Endothelial cell of umbilical vein (primary cell): ENCODE data around the gene IQCE. TPM values are rescaled to one million over a fixed set of nuclear protein-coding genes. Genes with fewer than 3 reads are reported as not detected.

Source experiments
- BruUV-seq: library from RNA; stranded (reverse); fragments of 400-500 nt; replicated peaks from 2 replicates; lab custom pipeline; 2021; lab: Mats Ljungman, UMichigan
- CTCF ChIA-PET: fragments of 300-600, 350-600 bp; sonication (Branson Sonifier 250); formaldehyde crosslinking; loops from one replicate; lab custom pipeline; 2021; ENCODE audit warnings: antibody characterized with exemption, inconsistent platforms; lab: Charles Lee
- POLR2A ChIA-PET: fragments of 300-600, 350-600 bp; sonication (Branson Sonifier 250); formaldehyde crosslinking; loops from one replicate; lab custom pipeline; 2021; ENCODE audit warnings: antibody characterized with exemption, inconsistent platforms; lab: Charles Lee
- DNase-seq: peaks from one replicate; pipeline ENCODE4 v3.0.0-alpha.2; 2011; ENCODE audit warnings: low read depth, low spot score
- FAIRE-seq: peaks from 2 replicates; lab custom pipeline; 2011; peaks lifted over from hg19 to GRCh38; lab: Jason Lieb, UNC
- H2AFZ ChIP-seq: 2 replicates; pipeline ENCODE4 v1.6.0; 2012; ENCODE audit warnings: low read depth, low read length, control low read depth, inconsistent platforms
- H3K27ac ChIP-seq: 2 replicates; pipeline ENCODE4 v1.5.1; 2011; ENCODE audit warnings: low read depth, mild to moderate bottlenecking, control low read depth, low read length, moderate library complexity; ENCODE audit not compliant: insufficient read depth
- H3K27me3 ChIP-seq, 2 experiments: 2 replicates each; pipeline versions ENCODE4 v1.6.0 to v1.6.1; 2011; ENCODE audit warnings: low read length in 2 of 2, mixed read lengths in 1 of 2; ENCODE audit not compliant: control insufficient read depth in 2 of 2, insufficient read depth in 2 of 2
- H3K36me3 ChIP-seq, 2 experiments: 2 replicates in 1 of 2; 3 replicates in 1 of 2; pipeline ENCODE4 v1.5.1; 2011; ENCODE audit warnings: low read length in 2 of 2, mild to moderate bottlenecking in 1 of 2, moderate library complexity in 1 of 2; ENCODE audit not compliant: control insufficient read depth in 2 of 2, insufficient read depth in 2 of 2; ENCODE audit errors: extremely low read depth in 1 of 2
- H3K4me1 ChIP-seq: 3 replicates; pipeline ENCODE4 v1.5.1; 2011; ENCODE audit warnings: mild to moderate bottlenecking, low read length; ENCODE audit not compliant: control insufficient read depth, insufficient read depth; ENCODE audit errors: extremely low read depth
- H3K4me2 ChIP-seq: 2 replicates; pipeline ENCODE4 v1.6.1; 2011; ENCODE audit warnings: low read length, control low read depth, mixed read lengths; ENCODE audit not compliant: insufficient read depth
- H3K4me3 ChIP-seq, 3 experiments: fragments of 200-600 bp in 1 of 3; sonication (generic), shearing (Covaris generic) in 1 of 3; replicated peaks in 1 of 3; 2 replicates each; pipeline ENCODE4 v1.5.1; 2011 to 2016; ENCODE audit warnings: control low read depth in 3 of 3, low read length in 3 of 3, mild to moderate bottlenecking in 2 of 3, inconsistent platforms in 1 of 3, low read depth in 1 of 3, moderate library complexity in 1 of 3; ENCODE audit not compliant: insufficient read depth in 1 of 3
- H3K79me2 ChIP-seq: 2 replicates; pipeline ENCODE4 v1.6.0; 2012; ENCODE audit warnings: low read length, inconsistent platforms; ENCODE audit not compliant: control insufficient read depth, insufficient read depth
- H3K9ac ChIP-seq: replicated peaks from 2 replicates; pipeline ENCODE3; 2011; ENCODE audit warnings: low read length, control low read depth; ENCODE audit not compliant: insufficient read depth; ENCODE audit errors: extremely low read depth
- H3K9me1 ChIP-seq: replicated peaks from 3 replicates; pipeline ENCODE4 v1.6.0; 2011; ENCODE audit warnings: mild to moderate bottlenecking, low read length; ENCODE audit not compliant: control insufficient read depth, insufficient read depth; ENCODE audit errors: extremely low read depth
- H3K9me3 ChIP-seq: replicated peaks from 2 replicates; pipeline ENCODE4 v1.5.1; 2012; ENCODE audit warnings: low read length, inconsistent platforms; ENCODE audit not compliant: control insufficient read depth, insufficient read depth
- H4K20me1 ChIP-seq: replicated peaks from 2 replicates; pipeline ENCODE3; 2011; ENCODE audit warnings: mild to moderate bottlenecking, low read length; ENCODE audit not compliant: control insufficient read depth, insufficient read depth; ENCODE audit errors: extremely low read depth
- EZH2 ChIP-seq: IDR thresholded peaks from 2 replicates; pipeline ENCODE4 v1.6.1; 2012; ENCODE audit warnings: borderline replicate concordance, low read depth, mild to moderate bottlenecking, moderate library complexity, low read length, inconsistent platforms; ENCODE audit not compliant: severe bottlenecking
- FOS ChIP-seq: IDR thresholded peaks from 2 replicates; pipeline ENCODE4 v1.6.1; 2011; ENCODE audit warnings: mild to moderate bottlenecking, low read length, moderate library complexity, borderline replicate concordance; ENCODE audit not compliant: insufficient read depth
- MYC ChIP-seq: IDR thresholded peaks from one replicate; pipeline ENCODE4 v1.6.1; 2011; ENCODE audit warnings: mild to moderate bottlenecking, low read depth, low read length
- POLR2A ChIP-seq: IDR thresholded peaks from 2 replicates; pipeline ENCODE4 v1.6.1; 2012; ENCODE audit warnings: low read depth, mild to moderate bottlenecking, control low read depth, low read length
- POLR2AphosphoS5 ChIP-seq: IDR thresholded peaks from 2 replicates; pipeline ENCODE4 v1.6.1; 2012; ENCODE audit warnings: low read depth, mild to moderate bottlenecking, control low read depth, low read length, moderate library complexity; ENCODE audit not compliant: insufficient read depth
- dilution Hi-C: fragments of 300-500 bp; cut with MboI; formaldehyde crosslinking; loops from one replicate; pipeline ENCODE4 v1.15.0; 2019; ENCODE audit warnings: low sequenced_read_pairs; ENCODE audit not compliant: extremely low pct_ligation_motif_present
- intact Hi-C: fragments of 100-400 bp; cut with micrococcal nuclease; formaldehyde crosslinking; loops from one replicate; pipeline ENCODE4 v1.10.0; 2022
- polyA plus RNA-seq, 4 experiments: library from polyadenylated mRNA; depleted of rRNA in 3 of 4; stranded (reverse) in 3 of 4; unstranded in 1 of 4; fragments of >200 nt; gene quantifications; 2 replicates each; pipeline versions ENCODE4 v1.2.1 to v1.2.3, GENCODE V29; 2011 to 2012; ENCODE audit warnings: missing spikeins in 1 of 4
- total RNA-seq: library from RNA; stranded (reverse); gene quantifications from 2 replicates; pipeline ENCODE4 v1.2.3, GENCODE V29; 2021
- TF ChIP-seq, protein P1 (sequence below), 2 donors: IDR thresholded peaks; 1 replicate in 1 of 2; 2 replicates in 1 of 2; pipeline ENCODE4 v1.5.1; 2011; ENCODE audit warnings: low read length in 2 of 2, mild to moderate bottlenecking in 2 of 2, moderate library complexity in 2 of 2, control low read depth in 1 of 2, inconsistent platforms in 1 of 2, low read depth in 1 of 2; ENCODE audit not compliant: insufficient read depth in 1 of 2; ENCODE audit errors: extremely low read depth in 1 of 2
- TF ChIP-seq, protein P2 (sequence below): IDR thresholded peaks from 2 replicates; pipeline ENCODE4 v1.6.1; 2011; ENCODE audit not compliant: insufficient read depth, insufficient read length

IQCE gene
- total and polyA plus RNA-seq, 2 donors (not counting 3 experiments of a cell fraction or from before 2014, with no cell fraction given): 4.9 to 14.5 TPM

DNA sequence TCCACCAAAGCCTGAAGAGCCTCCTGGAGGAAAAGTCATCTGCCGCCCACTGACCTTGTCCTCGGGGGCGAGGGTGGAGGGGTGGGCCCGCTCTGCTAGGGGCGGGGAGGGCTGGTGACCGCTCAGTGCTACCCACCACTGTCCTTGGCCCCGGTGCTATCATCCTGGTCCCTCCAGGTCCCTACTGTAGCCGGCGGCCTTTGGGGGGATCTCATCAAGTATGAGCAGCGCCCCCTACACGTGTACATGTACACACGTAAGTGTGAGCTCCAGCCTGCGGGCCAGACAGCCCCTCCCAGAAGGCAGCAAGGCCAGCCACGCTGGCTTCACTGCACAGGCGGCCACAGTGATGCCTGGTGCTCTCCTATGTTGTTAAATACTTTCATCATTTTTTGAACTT lies 92.6 kb downstream of the IQCE start:
- Histone ChIP-seq H3K4me3 (no peak overlapping the region), H3K9me1 (no peaks in the 10 kb centered on the region), H3K79me2 (peaks cover 3% of the 10 kb centered on the region), H3K27me3 (no peaks in the 10 kb centered on the region), H3K9me3 (no peaks in the 10 kb centered on the region), H4K20me1 (no peaks in the 10 kb centered on the region), H3K27ac (no peak overlapping the region), H3K4me2 (no peak overlapping the region), H3K9ac (no peak overlapping the region), H3K36me3 (peaks cover 18 to 43% of the 10 kb centered on the region in 2 experiments), H3K4me1 (no peaks in the 10 kb centered on the region), H2AFZ (no peak overlapping the region)
- no peak for FAIRE-seq
- TF ChIP-seq, protein P1, sequence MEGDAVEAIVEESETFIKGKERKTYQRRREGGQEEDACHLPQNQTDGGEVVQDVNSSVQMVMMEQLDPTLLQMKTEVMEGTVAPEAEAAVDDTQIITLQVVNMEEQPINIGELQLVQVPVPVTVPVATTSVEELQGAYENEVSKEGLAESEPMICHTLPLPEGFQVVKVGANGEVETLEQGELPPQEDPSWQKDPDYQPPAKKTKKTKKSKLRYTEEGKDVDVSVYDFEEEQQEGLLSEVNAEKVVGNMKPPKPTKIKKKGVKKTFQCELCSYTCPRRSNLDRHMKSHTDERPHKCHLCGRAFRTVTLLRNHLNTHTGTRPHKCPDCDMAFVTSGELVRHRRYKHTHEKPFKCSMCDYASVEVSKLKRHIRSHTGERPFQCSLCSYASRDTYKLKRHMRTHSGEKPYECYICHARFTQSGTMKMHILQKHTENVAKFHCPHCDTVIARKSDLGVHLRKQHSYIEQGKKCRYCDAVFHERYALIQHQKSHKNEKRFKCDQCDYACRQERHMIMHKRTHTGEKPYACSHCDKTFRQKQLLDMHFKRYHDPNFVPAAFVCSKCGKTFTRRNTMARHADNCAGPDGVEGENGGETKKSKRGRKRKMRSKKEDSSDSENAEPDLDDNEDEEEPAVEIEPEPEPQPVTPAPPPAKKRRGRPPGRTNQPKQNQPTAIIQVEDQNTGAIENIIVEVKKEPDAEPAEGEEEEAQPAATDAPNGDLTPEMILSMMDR (IDR thresholded peaks at IDR 0.05; ENCODE audit: extremely low read depth in 1 of 2, insufficient read depth in 1 of 2, low read depth in 1 of 2, low read length in 2 of 2): peak in 1 of 2 donors; percentile 22
- TF ChIP-seq FOS: no peak
- BruUV-seq: no TSS peak
- no peak for DNase-seq
- intact Hi-C loops (no loop called here), dilution Hi-C loops (no loop called here)
- ChIA-PET POLR2A (no interaction called here), CTCF (interaction anchor here (0.6 to 1.8 kb wide), 5 partner anchors 8 to 44 kb away, joined by 4 to 16 read pairs (median 5); no protein-coding TSS in a partner anchor)

DNA sequence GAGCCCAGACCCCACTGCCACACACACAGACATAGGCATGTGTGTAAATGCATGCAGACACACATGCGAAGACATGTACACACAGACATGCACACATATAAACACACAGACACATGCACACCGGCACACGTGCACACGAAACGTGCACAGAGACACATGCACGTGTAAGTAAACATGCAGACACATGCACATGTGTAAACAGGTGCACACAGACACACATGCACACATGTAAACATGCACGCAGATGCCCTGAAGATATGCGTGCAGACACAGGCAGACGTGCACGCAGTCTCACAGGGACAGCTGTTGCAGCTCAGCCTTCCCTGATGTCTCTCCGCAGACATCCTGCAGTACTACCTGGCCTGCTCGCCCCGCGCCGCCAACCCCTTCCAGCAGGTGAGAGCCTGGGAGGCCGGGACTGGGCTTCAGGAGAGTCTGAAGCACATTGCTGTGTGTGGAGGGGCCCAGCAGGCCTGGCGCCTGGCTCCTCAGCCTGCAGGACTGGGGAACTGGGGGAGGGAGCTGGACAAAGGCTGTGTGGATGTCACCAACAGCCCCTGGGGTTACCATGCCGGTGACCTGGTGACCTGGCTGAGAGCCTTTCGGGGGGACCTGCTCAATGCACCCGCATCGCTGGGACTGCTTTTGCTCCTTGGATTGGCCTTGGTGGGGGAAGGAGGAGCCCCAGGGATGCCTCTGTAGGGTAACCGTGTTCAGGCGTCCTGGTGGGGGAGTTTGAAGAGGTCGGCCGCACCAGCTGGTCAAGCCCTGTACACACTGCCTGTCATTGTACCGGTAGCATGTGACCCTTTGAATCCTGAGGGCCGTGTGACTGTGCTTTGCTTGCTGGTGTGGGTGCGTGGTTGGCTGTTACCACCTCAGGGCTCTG lies 93.3 kb downstream of the IQCE start:
- dilution Hi-C loops: no loop called here
- Histone ChIP-seq H2AFZ (no peak overlapping the region), H3K4me2 (no peak overlapping the region), H4K20me1 (no peaks in the 10 kb centered on the region), H3K36me3 (peaks cover 19 to 47% of the 10 kb centered on the region in 2 experiments), H3K9me1 (no peaks in the 10 kb centered on the region), H3K4me1 (no peaks in the 10 kb centered on the region), H3K9me3 (no peaks in the 10 kb centered on the region), H3K4me3 (no peak overlapping the region), H3K27me3 (no peaks in the 10 kb centered on the region), H3K27ac (no peak overlapping the region), H3K9ac (no peak overlapping the region), H3K79me2 (no peaks in the 10 kb centered on the region)
- intact Hi-C loops: no loop called here
- CTCF ChIA-PET: interaction anchor here (0.6 to 1.8 kb wide), 5 partner anchors 8 to 45 kb away, joined by 4 to 16 read pairs (median 5); no protein-coding TSS in a partner anchor
- TF ChIP-seq, protein P2, sequence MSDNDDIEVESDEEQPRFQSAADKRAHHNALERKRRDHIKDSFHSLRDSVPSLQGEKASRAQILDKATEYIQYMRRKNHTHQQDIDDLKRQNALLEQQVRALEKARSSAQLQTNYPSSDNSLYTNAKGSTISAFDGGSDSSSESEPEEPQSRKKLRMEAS: peak; percentile 48
- TF ChIP-seq POLR2A (no peak), POLR2AphosphoS5 (no peak), MYC (no peak), EZH2 (no peak)
- DNase-seq (no peak), FAIRE-seq (no peak)
- POLR2A ChIA-PET: no interaction called here
- no TSS peak for BruUV-seq
